ENCODE data around the gene PFKL. TPM values are rescaled to one million over a fixed set of nuclear protein-coding genes. Genes with fewer than 3 reads are reported as not detected.

The PFKL gene
- total RNA-seq, 1 donor from 2014 or later = 125 TPM

- no peak for DNase-seq (ENCODE audit: low read depth)
- no peak overlapping the region for H3K4me3 ChIP-seq (ENCODE audit: low read depth, low read length)
- TF ChIP-seq, protein P1, sequence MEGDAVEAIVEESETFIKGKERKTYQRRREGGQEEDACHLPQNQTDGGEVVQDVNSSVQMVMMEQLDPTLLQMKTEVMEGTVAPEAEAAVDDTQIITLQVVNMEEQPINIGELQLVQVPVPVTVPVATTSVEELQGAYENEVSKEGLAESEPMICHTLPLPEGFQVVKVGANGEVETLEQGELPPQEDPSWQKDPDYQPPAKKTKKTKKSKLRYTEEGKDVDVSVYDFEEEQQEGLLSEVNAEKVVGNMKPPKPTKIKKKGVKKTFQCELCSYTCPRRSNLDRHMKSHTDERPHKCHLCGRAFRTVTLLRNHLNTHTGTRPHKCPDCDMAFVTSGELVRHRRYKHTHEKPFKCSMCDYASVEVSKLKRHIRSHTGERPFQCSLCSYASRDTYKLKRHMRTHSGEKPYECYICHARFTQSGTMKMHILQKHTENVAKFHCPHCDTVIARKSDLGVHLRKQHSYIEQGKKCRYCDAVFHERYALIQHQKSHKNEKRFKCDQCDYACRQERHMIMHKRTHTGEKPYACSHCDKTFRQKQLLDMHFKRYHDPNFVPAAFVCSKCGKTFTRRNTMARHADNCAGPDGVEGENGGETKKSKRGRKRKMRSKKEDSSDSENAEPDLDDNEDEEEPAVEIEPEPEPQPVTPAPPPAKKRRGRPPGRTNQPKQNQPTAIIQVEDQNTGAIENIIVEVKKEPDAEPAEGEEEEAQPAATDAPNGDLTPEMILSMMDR (conservative IDR thresholded peaks at IDR 0.05; ENCODE audit: low read depth, low read length) = no peak
Measured at GRCh38 chr21:44332383-44332782, 32.5 kb downstream of the PFKL start.

GRCh38 chr21:44332965-44333364 is 33.1 kb downstream of the PFKL start:
- H3K4me3 ChIP-seq (ENCODE audit: low read depth, low read length) = no peak overlapping the region
- TF ChIP-seq, protein P1 (conservative IDR thresholded peaks at IDR 0.05; ENCODE audit: low read depth, low read length) = no peak
- DNase-seq (ENCODE audit: low read depth) = no peak

- H3K4me3 ChIP-seq (ENCODE audit: low read depth, low read length) = no peak overlapping the region
- DNase-seq (ENCODE audit: low read depth) = no peak
- TF ChIP-seq, protein P1 (conservative IDR thresholded peaks at IDR 0.05; ENCODE audit: low read depth, low read length) = no peak
Measured at GRCh38 chr21:44333509-44334328, 33.9 kb downstream of the PFKL start.

DNA sequence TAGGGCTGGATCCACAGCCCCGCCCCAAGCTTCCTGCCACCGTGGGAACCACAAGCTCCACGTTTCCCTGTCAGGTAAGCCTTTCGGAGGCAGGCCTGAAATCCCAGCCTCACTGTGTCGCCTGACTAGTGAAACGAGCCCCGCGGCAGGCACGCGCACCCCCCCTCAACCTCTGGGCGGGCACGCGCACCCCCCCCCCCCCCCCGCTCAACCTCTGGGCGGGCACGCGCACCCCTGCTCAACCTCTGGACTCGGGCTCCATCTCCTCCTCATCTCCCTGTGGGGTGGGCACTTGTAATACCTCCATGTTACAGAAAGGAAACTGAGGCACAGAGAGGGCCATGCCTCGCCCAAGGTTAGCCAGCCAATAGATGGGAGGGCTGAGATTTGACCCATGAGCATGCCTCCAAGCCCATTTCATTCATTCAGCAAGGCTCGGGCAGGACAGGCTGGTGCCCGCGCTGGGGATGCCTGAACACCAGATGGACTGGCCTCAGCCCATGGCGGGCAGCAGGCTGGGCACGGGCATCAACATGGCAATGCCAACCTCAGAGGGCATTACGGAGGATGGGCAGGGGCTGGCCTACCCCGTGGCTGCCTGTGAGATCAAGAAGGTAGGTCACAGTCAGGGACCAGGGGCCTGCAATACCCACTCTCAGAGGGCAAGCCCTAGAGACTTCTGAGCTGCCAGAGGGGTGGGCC is 34.6 kb downstream of the PFKL start:
- DNase-seq (ENCODE audit: low read depth) = no peak
- TF ChIP-seq, protein P1 (conservative IDR thresholded peaks at IDR 0.05; ENCODE audit: low read depth, low read length) = no peak
- no peak overlapping the region for H3K4me3 ChIP-seq (ENCODE audit: low read depth, low read length)

DNA sequence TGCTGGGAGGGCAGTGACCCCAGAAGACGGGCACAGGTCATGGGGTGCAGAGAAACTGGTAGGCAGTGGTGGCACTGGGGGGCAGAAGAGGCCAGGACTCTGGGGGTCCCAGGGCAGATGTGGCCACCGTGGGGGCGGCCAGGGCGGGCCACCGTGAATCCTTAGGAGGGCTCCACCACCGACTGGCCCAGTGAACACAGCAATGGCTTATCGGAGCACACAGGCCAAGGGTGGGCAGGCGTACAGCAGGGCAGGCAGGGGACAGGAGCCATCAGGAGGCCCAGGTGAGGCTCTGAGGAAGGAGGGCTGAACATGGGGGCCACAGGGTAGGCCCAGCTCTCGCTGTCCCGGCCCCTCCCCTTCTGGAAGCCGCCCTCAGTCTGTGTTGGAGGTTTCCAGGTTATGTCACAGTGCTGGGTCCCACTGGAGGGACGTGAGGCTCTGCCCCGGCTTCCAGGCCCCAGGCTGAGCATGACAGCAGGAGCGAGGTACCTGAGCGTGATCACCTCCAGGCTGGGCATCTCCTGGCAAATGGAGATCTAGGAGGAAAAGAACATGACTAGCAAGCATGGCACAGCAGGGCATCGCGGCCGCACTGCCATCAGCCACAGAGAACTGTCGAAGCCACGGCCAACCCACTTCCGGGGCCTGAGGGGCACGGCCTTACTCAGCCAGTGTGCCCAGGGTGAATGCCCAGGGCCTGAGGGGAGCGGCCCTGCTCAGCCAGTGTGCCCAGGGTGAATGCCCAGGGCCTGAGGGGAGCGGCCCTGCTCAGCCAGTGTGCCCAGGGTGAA is 35.6 kb downstream of the PFKL start:
- TF ChIP-seq, protein P1 (conservative IDR thresholded peaks at IDR 0.05; ENCODE audit: low read depth, low read length) = no peak
- no peak for DNase-seq (ENCODE audit: low read depth)
- H3K4me3 ChIP-seq (ENCODE audit: low read depth, low read length) = no peak overlapping the region

DNA sequence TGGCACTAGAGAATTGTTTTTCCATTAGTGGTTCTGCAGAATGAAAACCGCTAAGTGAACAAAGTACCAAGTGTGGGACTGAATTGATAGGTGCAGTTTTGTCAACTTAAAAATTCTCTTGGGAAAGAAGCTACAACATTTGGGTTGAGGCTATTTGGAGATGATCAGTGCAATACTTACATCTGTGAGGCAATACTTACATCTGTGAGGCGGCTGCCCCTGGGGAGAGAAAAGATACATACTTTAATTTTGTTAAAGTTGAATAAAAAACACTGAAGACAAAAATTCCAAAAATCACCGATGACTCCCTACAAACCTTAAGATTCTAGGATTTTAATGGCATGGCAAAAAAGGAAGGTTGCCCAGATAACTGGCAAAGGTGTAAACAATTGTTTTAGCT is 37.6 kb downstream of the PFKL start:
- H3K4me3 ChIP-seq (ENCODE audit: low read depth, low read length) = no peak overlapping the region
- TF ChIP-seq, protein P1 (conservative IDR thresholded peaks at IDR 0.05; ENCODE audit: low read depth, low read length) = no peak
- no peak for DNase-seq (ENCODE audit: low read depth)
